ENCODE results near the gene SPG21.

Gene SPG21

GRCh38 chr15:64947211-64947610, 42.5 kb downstream of the SPG21 start:
- Histone ChIP-seq H3K4me1 (ENCODE audit: control insufficient read depth, insufficient read depth, low read length) (no peaks in the 10 kb centered on the region), H3K27ac (ENCODE audit: extremely low read depth, low read depth, low read length) (no peak overlapping the region), H3K4me3 (ENCODE audit: low read depth, low read length) (no peak overlapping the region), H3K9me3 (ENCODE audit: control insufficient read depth, insufficient read depth, low read depth, low read length) (no peaks in the 10 kb centered on the region), H3K36me3 (ENCODE audit: control insufficient read depth in 2 of 2, insufficient read depth in 1 of 2, low read length in 2 of 2) (no peaks in the 10 kb centered on the region)
- CTCF ChIA-PET, result no interaction called here
- POLR2A ChIA-PET, result no interaction called here
- no peak for TF ChIP-seq ZNF76 (tag by site-specific recombination; IDR thresholded peaks at IDR 0.05; ENCODE audit: borderline replicate concordance, low read depth)
- no peak for TF ChIP-seq ZSCAN30 (tag by site-specific recombination; IDR thresholded peaks at IDR 0.05)
- TF ChIP-seq ZNF837 (tag by site-specific recombination; IDR thresholded peaks at IDR 0.05), result no peak
- no peak for TF ChIP-seq ZNF544 (tag by site-specific recombination; IDR thresholded peaks at IDR 0.05)
- TF ChIP-seq, protein P1, sequence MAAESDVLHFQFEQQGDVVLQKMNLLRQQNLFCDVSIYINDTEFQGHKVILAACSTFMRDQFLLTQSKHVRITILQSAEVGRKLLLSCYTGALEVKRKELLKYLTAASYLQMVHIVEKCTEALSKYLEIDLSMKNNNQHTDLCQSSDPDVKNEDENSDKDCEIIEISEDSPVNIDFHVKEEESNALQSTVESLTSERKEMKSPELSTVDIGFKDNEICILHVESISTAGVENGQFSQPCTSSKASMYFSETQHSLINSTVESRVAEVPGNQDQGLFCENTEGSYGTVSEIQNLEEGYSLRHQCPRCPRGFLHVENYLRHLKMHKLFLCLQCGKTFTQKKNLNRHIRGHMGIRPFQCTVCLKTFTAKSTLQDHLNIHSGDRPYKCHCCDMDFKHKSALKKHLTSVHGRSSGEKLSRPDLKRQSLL (tag by site-specific recombination; IDR thresholded peaks at IDR 0.05), result no peak
- no peak for TF ChIP-seq ZNF510 (tag by site-specific recombination; IDR thresholded peaks at IDR 0.05; ENCODE audit: insufficient replicate concordance)
- no peak for TF ChIP-seq KLF8 (tag by site-specific recombination; IDR thresholded peaks at IDR 0.05)

DNA sequence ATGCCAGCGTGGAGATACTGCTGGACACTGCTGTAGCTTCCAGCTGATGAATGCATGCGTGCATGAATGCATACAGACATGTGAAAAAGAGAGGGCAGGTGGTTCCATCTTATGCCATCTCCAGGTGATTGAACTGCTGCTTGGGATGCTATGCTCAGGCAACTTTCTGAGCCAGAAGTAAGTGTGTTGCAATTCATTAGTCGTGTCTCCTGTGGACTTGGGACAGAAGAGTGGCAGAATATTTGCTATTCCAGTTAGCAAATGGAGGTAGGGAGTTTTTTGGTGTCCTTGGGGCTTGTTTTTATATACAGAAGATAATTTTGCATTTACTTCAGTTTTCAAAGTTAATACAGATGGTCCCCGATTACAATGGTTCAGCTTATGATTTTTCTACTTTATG, 44.8 kb downstream of the SPG21 start:
- H3K36me3 ChIP-seq (ENCODE audit: control insufficient read depth in 2 of 2, insufficient read depth in 1 of 2, low read length in 2 of 2), result no peaks in the 10 kb centered on the region
- no peaks in the 10 kb centered on the region for H3K4me1 ChIP-seq (ENCODE audit: control insufficient read depth, insufficient read depth, low read length)
- no peaks in the 10 kb centered on the region for H3K9me3 ChIP-seq (ENCODE audit: control insufficient read depth, insufficient read depth, low read depth, low read length)
- TF ChIP-seq, protein P2, sequence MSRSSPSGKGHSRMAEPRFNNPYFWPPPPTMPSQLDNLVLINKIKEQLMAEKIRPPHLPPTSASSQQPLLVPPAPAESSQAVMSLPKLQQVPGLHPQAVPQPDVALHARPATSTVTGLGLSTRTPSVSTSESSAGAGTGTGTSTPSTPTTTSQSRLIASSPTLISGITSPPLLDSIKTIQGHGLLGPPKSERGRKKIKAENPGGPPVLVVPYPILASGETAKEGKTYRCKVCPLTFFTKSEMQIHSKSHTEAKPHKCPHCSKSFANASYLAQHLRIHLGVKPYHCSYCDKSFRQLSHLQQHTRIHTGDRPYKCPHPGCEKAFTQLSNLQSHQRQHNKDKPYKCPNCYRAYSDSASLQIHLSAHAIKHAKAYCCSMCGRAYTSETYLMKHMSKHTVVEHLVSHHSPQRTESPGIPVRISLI (tag by site-specific recombination; IDR thresholded peaks at IDR 0.05), result no peak
- TF ChIP-seq, protein P3, sequence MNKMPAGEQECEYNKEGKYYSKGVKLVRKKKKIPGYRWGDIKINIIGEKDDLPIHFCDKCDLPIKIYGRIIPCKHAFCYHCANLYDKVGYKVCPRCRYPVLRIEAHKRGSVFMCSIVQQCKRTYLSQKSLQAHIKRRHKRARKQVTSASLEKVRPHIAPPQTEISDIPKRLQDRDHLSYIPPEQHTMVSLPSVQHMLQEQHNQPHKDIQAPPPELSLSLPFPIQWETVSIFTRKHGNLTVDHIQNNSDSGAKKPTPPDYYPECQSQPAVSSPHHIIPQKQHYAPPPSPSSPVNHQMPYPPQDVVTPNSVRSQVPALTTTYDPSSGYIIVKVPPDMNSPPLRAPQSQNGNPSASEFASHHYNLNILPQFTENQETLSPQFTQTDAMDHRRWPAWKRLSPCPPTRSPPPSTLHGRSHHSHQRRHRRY (tag by site-specific recombination; IDR thresholded peaks at IDR 0.05), result no peak
- TF ChIP-seq ZSCAN30 (tag by site-specific recombination; IDR thresholded peaks at IDR 0.05) (no peak), OSR2 (tag by site-specific recombination; IDR thresholded peaks at IDR 0.05) (no peak), ZNF837 (tag by site-specific recombination; IDR thresholded peaks at IDR 0.05) (no peak), ZFHX2 (tag by site-specific recombination; conservative IDR thresholded peaks at IDR 0.05) (no peak)
- no peak overlapping the region for H3K27ac ChIP-seq (ENCODE audit: extremely low read depth, low read depth, low read length)
- CTCF ChIA-PET, result no interaction called here
- POLR2A ChIA-PET, result no interaction called here
- H3K4me3 ChIP-seq (ENCODE audit: low read depth, low read length), result no peak overlapping the region

GRCh38 chr15:64943512-64944225, 46.0 kb downstream of the SPG21 start:
- Histone ChIP-seq H3K36me3 (ENCODE audit: control insufficient read depth in 2 of 2, insufficient read depth in 1 of 2, low read length in 2 of 2) (no peaks in the 10 kb centered on the region), H3K4me3 (ENCODE audit: low read depth, low read length) (no peak overlapping the region), H3K27ac (ENCODE audit: extremely low read depth, low read depth, low read length) (no peak overlapping the region), H3K4me1 (ENCODE audit: control insufficient read depth, insufficient read depth, low read length) (no peaks in the 10 kb centered on the region), H3K9me3 (ENCODE audit: control insufficient read depth, insufficient read depth, low read depth, low read length) (no peaks in the 10 kb centered on the region)
- POLR2A ChIA-PET, result no interaction called here
- CTCF ChIA-PET, result no interaction called here
- TF ChIP-seq ZNF354C (tag by site-specific recombination; IDR thresholded peaks at IDR 0.05; ENCODE audit: borderline replicate concordance, low read depth) (no peak), ZNF221 (tag by site-specific recombination; IDR thresholded peaks at IDR 0.05; ENCODE audit: borderline replicate concordance) (no peak), ZNF184 (tag by site-specific recombination; IDR thresholded peaks at IDR 0.05) (no peak), ZBTB44 (tag by site-specific recombination; IDR thresholded peaks at IDR 0.05) (no peak), ZNF350 (tag by site-specific recombination; IDR thresholded peaks at IDR 0.05) (no peak), ZNF37A (tag by site-specific recombination; IDR thresholded peaks at IDR 0.05) (no peak), ZNF621 (tag by site-specific recombination; IDR thresholded peaks at IDR 0.05) (no peak), KLF10 (tag by site-specific recombination; IDR thresholded peaks at IDR 0.05) (no peak), ZNF560 (tag by site-specific recombination; IDR thresholded peaks at IDR 0.05; ENCODE audit: borderline replicate concordance) (no peak)
- TF ChIP-seq, protein P4, sequence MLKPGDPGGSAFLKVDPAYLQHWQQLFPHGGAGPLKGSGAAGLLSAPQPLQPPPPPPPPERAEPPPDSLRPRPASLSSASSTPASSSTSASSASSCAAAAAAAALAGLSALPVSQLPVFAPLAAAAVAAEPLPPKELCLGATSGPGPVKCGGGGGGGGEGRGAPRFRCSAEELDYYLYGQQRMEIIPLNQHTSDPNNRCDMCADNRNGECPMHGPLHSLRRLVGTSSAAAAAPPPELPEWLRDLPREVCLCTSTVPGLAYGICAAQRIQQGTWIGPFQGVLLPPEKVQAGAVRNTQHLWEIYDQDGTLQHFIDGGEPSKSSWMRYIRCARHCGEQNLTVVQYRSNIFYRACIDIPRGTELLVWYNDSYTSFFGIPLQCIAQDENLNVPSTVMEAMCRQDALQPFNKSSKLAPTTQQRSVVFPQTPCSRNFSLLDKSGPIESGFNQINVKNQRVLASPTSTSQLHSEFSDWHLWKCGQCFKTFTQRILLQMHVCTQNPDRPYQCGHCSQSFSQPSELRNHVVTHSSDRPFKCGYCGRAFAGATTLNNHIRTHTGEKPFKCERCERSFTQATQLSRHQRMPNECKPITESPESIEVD (tag by site-specific recombination; IDR thresholded peaks at IDR 0.05), result no peak
